NB4 (cell line): ENCODE results near the gene MCC.

Experiments used
- DNase-seq: peaks from one replicate; pipeline ENCODE4 v3.0.0; 2010; ENCODE audit warnings: low read depth
- H3K4me3 ChIP-seq: one replicate; pipeline ENCODE4 v1.5.1; 2011; ENCODE audit warnings: mild to moderate bottlenecking, low read depth, low read length, moderate library complexity
- MYC ChIP-seq: IDR thresholded peaks from 2 replicates; pipeline ENCODE4 v1.6.1; 2011; ENCODE audit warnings: low read depth, low read length
- POLR2A ChIP-seq: IDR thresholded peaks from 2 replicates; pipeline ENCODE4 v1.6.1; 2011; ENCODE audit warnings: mild to moderate bottlenecking; ENCODE audit not compliant: insufficient read length; ENCODE audit errors: extremely low read depth
- TF ChIP-seq, protein P1 (sequence below): IDR thresholded peaks from 2 replicates; pipeline ENCODE4 v1.6.1; 2011; ENCODE audit warnings: low read depth, low read length
- TF ChIP-seq, protein P2 (sequence below): IDR thresholded peaks from one replicate; pipeline ENCODE4 v1.5.1; 2012; ENCODE audit warnings: low read depth, low read length

MCC gene

DNA sequence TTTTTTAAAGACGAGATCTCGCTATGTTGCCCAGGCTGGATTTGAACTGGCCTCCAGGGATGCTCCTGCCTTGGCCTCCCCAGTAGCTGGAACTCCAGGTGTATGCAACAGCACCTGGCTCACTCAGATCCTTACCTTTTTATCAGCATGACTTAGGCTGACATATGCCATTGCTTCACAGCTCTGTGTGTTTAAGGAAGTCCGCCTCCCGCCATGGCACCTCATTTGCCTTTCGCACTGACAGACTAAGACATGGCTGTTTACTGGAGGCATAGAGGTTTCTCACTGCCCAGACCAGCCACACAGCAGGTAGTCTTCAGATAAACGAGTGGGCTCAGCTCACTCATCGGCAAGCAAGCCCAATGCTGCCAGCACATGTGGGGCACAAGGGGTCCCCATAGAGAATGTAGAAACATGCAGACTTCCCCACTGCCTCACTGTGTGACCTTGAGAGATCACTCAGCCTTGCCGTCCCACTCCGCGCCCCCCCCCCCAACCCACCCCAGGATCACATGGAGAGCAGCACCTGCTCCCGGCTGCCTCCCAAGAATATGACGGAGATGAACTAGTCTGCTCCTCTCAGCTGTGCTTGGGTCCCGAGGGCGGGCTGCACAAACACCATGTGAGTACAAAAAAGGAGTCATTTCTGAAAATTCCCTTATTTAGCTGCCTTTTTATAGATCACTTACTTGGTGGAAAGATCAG, 448.9 kb downstream of the MCC start:
- H3K4me3 ChIP-seq, result no peak overlapping the region
- no peak for DNase-seq
- TF ChIP-seq, protein P1, sequence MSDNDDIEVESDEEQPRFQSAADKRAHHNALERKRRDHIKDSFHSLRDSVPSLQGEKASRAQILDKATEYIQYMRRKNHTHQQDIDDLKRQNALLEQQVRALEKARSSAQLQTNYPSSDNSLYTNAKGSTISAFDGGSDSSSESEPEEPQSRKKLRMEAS, result no peak
- TF ChIP-seq POLR2A, result no peak
- TF ChIP-seq, protein P2, sequence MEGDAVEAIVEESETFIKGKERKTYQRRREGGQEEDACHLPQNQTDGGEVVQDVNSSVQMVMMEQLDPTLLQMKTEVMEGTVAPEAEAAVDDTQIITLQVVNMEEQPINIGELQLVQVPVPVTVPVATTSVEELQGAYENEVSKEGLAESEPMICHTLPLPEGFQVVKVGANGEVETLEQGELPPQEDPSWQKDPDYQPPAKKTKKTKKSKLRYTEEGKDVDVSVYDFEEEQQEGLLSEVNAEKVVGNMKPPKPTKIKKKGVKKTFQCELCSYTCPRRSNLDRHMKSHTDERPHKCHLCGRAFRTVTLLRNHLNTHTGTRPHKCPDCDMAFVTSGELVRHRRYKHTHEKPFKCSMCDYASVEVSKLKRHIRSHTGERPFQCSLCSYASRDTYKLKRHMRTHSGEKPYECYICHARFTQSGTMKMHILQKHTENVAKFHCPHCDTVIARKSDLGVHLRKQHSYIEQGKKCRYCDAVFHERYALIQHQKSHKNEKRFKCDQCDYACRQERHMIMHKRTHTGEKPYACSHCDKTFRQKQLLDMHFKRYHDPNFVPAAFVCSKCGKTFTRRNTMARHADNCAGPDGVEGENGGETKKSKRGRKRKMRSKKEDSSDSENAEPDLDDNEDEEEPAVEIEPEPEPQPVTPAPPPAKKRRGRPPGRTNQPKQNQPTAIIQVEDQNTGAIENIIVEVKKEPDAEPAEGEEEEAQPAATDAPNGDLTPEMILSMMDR, result no peak
- no peak for TF ChIP-seq MYC

DNA sequence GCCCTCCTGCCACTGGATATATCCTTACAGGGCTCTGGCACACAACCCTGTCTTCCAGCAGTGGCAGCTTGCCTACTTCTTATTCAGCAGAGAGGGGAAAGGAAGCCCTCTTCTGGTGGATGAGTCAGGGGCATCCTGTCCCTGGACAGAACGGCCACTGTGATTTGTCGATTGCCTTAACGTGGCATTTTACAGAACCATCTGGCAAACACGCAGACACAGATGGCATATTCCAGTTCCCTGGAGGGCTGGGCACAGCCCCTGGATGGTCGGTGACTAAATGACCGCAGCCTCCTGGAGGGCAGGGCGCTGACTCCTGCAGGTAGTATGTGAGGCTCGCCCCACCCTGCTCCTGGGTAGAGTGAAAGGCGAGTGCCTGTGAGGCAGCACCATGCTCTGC, 449.5 kb downstream of the MCC start:
- no peak overlapping the region for H3K4me3 ChIP-seq
- peak; percentile 18 for DNase-seq
- TF ChIP-seq POLR2A (no peak), MYC (no peak)
- TF ChIP-seq, protein P2, result no peak
- TF ChIP-seq, protein P1, result no peak

DNA sequence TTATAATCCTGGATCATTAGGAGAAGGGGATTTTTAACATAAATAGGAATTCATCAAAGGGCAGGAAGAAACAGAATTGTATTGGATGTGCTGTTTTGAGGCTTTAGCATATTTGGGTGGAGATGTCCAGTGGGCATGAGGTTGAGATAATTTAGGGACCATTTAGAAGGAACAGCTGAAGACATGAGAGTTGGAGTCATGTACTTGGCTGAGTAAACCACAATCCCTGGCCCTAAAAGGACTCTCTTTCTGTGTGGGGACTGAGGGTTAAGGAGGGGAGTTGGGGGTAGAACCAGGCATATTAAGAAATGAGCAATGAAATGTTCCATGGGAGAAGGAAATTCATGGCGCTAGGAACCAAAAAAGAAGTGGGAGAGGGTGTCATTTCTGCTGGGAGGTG, 450.1 kb downstream of the MCC start:
- TF ChIP-seq MYC (no peak), POLR2A (no peak)
- TF ChIP-seq, protein P1, result no peak
- TF ChIP-seq, protein P2, result no peak
- DNase-seq, result no peak

DNA sequence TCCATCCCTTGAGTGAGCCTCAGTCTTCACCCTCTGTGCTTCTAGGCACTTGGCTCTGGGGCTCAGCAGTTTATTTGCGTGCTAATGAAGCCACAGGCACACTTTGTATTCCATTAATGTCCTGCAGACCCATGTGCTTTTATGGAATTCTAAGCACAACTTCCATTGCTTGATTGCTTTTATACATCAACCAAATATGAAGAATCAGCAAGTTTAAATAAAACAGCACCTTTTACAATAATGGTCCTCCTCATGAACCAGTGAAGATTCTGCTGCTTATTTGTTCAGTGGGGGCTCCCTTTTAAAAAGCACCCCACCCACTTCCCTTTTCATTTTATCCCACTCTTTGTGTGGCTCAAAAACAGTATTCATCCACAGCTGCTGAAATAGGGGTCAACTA, 451.4 kb downstream of the MCC start:
- no peak for DNase-seq
- TF ChIP-seq, protein P2, result no peak
- no peak for TF ChIP-seq MYC
- TF ChIP-seq, protein P1, result no peak
- TF ChIP-seq POLR2A, result no peak
- no peak overlapping the region for H3K4me3 ChIP-seq

More for the DNA sequence above, 450.1 kb downstream of the MCC start:
- no peak overlapping the region for H3K4me3 ChIP-seq

DNA sequence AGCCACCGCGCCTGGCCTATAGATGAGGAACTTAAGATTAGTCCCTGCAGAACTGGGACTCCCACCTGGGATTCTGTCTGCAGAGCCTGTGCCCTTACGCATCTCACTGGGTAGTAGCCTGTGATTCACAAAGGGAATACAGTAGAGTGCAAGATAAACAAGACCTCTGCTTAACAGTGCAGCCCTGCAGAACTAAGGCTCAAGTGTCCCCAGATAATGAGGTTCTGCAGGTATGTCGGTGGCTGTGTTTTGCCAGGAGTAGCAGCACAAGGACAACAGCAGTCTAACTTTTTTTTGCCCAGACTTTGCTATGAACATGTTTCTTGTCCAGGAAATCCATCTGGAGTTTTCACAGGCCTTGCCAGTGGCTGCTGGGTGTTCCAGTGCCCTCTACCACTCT, 451.9 kb downstream of the MCC start:
- H3K4me3 ChIP-seq, result no peak overlapping the region
- DNase-seq, result no peak
- TF ChIP-seq POLR2A, result no peak
- TF ChIP-seq, protein P2, result no peak
- TF ChIP-seq MYC, result no peak
- TF ChIP-seq, protein P1, result no peak

DNA sequence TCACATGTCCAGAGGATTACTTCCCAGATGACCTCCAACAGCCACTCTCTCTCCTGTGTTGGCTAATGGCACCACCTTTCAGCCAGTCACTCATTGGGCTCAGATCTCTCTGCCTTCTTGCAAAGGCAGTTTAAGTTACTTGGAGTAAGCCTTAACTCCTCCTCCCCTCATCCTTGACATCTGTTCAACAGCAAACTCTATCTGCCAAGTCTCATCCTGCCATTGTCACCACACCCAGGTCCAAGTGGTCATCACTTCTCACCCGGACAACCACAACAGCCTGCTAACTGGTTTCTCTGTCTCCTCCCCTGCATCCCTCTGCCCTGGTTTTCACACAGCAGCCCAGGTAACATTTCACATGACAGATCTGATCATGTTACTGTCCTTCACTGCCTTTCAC, 453.2 kb downstream of the MCC start:
- no peak overlapping the region for H3K4me3 ChIP-seq
- TF ChIP-seq, protein P1, result no peak
- TF ChIP-seq POLR2A (no peak), MYC (no peak)
- TF ChIP-seq, protein P2, result no peak
- no peak for DNase-seq
